HCT116 (cell line): ENCODE data around the gene UBE2N. TPM values are rescaled to one million over a fixed set of nuclear protein-coding genes. Genes with fewer than 3 reads are reported as not detected.

Experiments used
- ATAC-seq: fragments of 200-7000 bp; cut with Tn5 transposase; 2 replicates; pipeline ENCODE4 v1.9.1; 2020; ENCODE audit warnings: mild to moderate bottlenecking, moderate library complexity
- Bru-seq: library from RNA; stranded (reverse); fragments of 400-500 nt; gene quantifications from one replicate; lab custom pipeline; 2021; lab: Mats Ljungman, UMichigan
- BruChase-seq, 2 experiments: library from RNA; stranded (reverse); fragments of 400-500 nt; gene quantifications; one replicate each; lab custom pipeline; 2021; lab: Mats Ljungman, UMichigan
- BruUV-seq: library from RNA; stranded (reverse); fragments of 400-500 nt; replicated peaks from 2 replicates; lab custom pipeline; 2021; lab: Mats Ljungman, UMichigan
- CTCF ChIA-PET: fragments of 300-600 bp; sonication (Branson Sonifier 250); formaldehyde crosslinking; loops from one replicate; lab custom pipeline; 2021; ENCODE audit warnings: antibody characterized with exemption; lab: Charles Lee
- POLR2A ChIA-PET: fragments of 300-600, 350-600 bp; sonication (Branson Sonifier 250); formaldehyde crosslinking; loops from one replicate; lab custom pipeline; 2021; ENCODE audit warnings: antibody characterized with exemption; lab: Charles Lee
- RAD21 ChIA-PET, 2 experiments: fragments of 300-600 bp; sonication (Branson Sonifier 250); formaldehyde crosslinking; loops; one replicate each; lab custom pipeline; 2023; ENCODE audit warnings: low total read pairs in 2 of 2; ENCODE audit not compliant: uncharacterized antibody in 2 of 2, unreplicated experiment in 2 of 2, low non-redundant PET in 1 of 2; lab: Charles Lee
- DNase-seq: peaks from one replicate; pipeline ENCODE4 v3.0.0-alpha.2; 2010; ENCODE audit warnings: low read depth, low spot score
- H2AFZ ChIP-seq: fragments of 200-600 bp; shearing (Covaris generic), sonication (generic); 2 replicates; pipeline ENCODE4 v1.6.1; 2017; ENCODE audit warnings: low read depth, mixed run types, mixed read lengths, antibody characterized with exemption, low read length; ENCODE audit not compliant: poor library complexity, severe bottlenecking
- H3K27ac ChIP-seq: 2 replicates; pipeline ENCODE4 v1.5.1; 2012; ENCODE audit warnings: low read depth, low read length
- H3K27me3 ChIP-seq: fragments of 200-600 bp; sonication (generic); 2 replicates; pipeline ENCODE4 v1.6.1; 2016; ENCODE audit warnings: mixed run types, low read length, mixed read lengths; ENCODE audit not compliant: insufficient read depth
- H3K36me3 ChIP-seq, 2 experiments: fragments of 200-500 bp in 1 of 2; fragments of 200-600 bp in 1 of 2; sonication (Bioruptor generic) in 1 of 2; sonication (generic) in 1 of 2; 2 replicates each; pipeline versions ENCODE4 v1.5.1 to v1.6.1; 2014 to 2016; ENCODE audit warnings: low read length in 2 of 2, inconsistent platforms in 1 of 2, mixed read lengths in 1 of 2, mixed run types in 1 of 2; ENCODE audit not compliant: insufficient read depth in 2 of 2, control insufficient read depth in 1 of 2
- H3K4me1 ChIP-seq, 2 experiments: fragments of 200-600 bp in 1 of 2; sonication (generic) in 1 of 2; 2 replicates each; pipeline versions ENCODE4 v1.5.1 to v1.6.1; 2012 to 2017; ENCODE audit warnings: low read length in 2 of 2, inconsistent platforms in 1 of 2, mild to moderate bottlenecking in 1 of 2, mixed read lengths in 1 of 2, mixed run types in 1 of 2, moderate library complexity in 1 of 2; ENCODE audit not compliant: insufficient read depth in 2 of 2, control insufficient read depth in 1 of 2
- H3K4me2 ChIP-seq: fragments of 200-600 bp; sonication (generic); 2 replicates; pipeline ENCODE4 v1.6.1; 2017; ENCODE audit warnings: mixed run types, low read length, mixed read lengths
- H3K4me3 ChIP-seq, 2 experiments: fragments of 200-600 bp in 1 of 2; sonication (generic) in 1 of 2; replicated peaks in 1 of 2; 2 replicates each; pipeline ENCODE4 v1.5.1; 2011 to 2016; ENCODE audit warnings: low read length in 2 of 2, control low read depth in 1 of 2, low read depth in 1 of 2, mild to moderate bottlenecking in 1 of 2, mixed read lengths in 1 of 2, mixed run types in 1 of 2
- H3K79me2 ChIP-seq: fragments of 200-600 bp; sonication (generic); 2 replicates; pipeline ENCODE4 v1.6.1; 2017; ENCODE audit warnings: mild to moderate bottlenecking, mixed run types, low read length, moderate library complexity, mixed read lengths; ENCODE audit not compliant: insufficient read depth
- H3K9ac ChIP-seq: fragments of 200-600 bp; sonication (generic); 2 replicates; pipeline ENCODE4 v1.6.1; 2016; ENCODE audit warnings: low read length, mixed read lengths
- H3K9me2 ChIP-seq: fragments of 200-600 bp; sonication (generic), shearing (Covaris generic); 2 replicates; pipeline ENCODE4 v1.6.1; 2017; ENCODE audit warnings: mixed run types, mild to moderate bottlenecking, moderate library complexity; ENCODE audit not compliant: insufficient read depth
- H3K9me3 ChIP-seq, 2 experiments: fragments of 200-500 bp in 1 of 2; fragments of 200-600 bp in 1 of 2; sonication (Bioruptor generic) in 1 of 2; sonication (generic) in 1 of 2; 2 replicates each; pipeline ENCODE4 v1.6.1; 2014 to 2017; ENCODE audit warnings: low read length in 2 of 2, mixed read lengths in 2 of 2, inconsistent platforms in 1 of 2, low read depth in 1 of 2, mild to moderate bottlenecking in 1 of 2, mixed run types in 1 of 2, moderate library complexity in 1 of 2; ENCODE audit not compliant: control insufficient read depth in 1 of 2, insufficient read depth in 1 of 2
- H4K20me1 ChIP-seq: fragments of 200-600 bp; sonication (generic), shearing (Covaris generic); 2 replicates; pipeline ENCODE4 v1.6.1; 2017; ENCODE audit warnings: mixed run types, mild to moderate bottlenecking, moderate library complexity; ENCODE audit not compliant: insufficient read depth
- ATF3 ChIP-seq: IDR thresholded peaks from 2 replicates; pipeline ENCODE4 v1.6.1; 2012
- CEBPB ChIP-seq: IDR thresholded peaks from 2 replicates; pipeline ENCODE4 v1.6.1; 2012; ENCODE audit warnings: low read depth
- CTCF ChIP-seq, 3 experiments: fragments of 200-600 bp in 1 of 3; sonication (generic) in 1 of 3; IDR thresholded peaks in 2 of 3; conservative IDR thresholded peaks in 1 of 3; 2 replicates each; pipeline ENCODE4 v1.5.1; 2012 to 2017; ENCODE audit warnings: low read depth in 2 of 3, low read length in 2 of 3, antibody characterized with exemption in 1 of 3, borderline replicate concordance in 1 of 3, control low read depth in 1 of 3, mild to moderate bottlenecking in 1 of 3, mixed read lengths in 1 of 3, mixed run types in 1 of 3, moderate library complexity in 1 of 3; ENCODE audit not compliant: insufficient read depth in 1 of 3
- ELF1 ChIP-seq: IDR thresholded peaks from 2 replicates; pipeline ENCODE4 v1.6.1; 2012; ENCODE audit warnings: low read depth, borderline replicate concordance
- EZH2 ChIP-seq: fragments of 200-600 bp; sonication (generic); IDR thresholded peaks from 2 replicates; pipeline ENCODE4 v1.6.1; 2017; ENCODE audit warnings: antibody characterized with exemption, mixed run types
- JUND ChIP-seq: IDR thresholded peaks from 2 replicates; pipeline ENCODE4 v1.6.1; 2012
- MAX ChIP-seq: IDR thresholded peaks from 2 replicates; pipeline ENCODE4 v1.6.1; 2012
- POLR2AphosphoS5 ChIP-seq: IDR thresholded peaks from 2 replicates; pipeline ENCODE4 v1.6.1; 2011; ENCODE audit warnings: mild to moderate bottlenecking, low read depth, low read length, moderate library complexity
- REST ChIP-seq: IDR thresholded peaks from 2 replicates; pipeline ENCODE4 v1.6.1; 2012; ENCODE audit warnings: low read depth
- SIN3A ChIP-seq: IDR thresholded peaks from 2 replicates; pipeline ENCODE4 v1.6.1; 2012; ENCODE audit warnings: low read depth
- SP1 ChIP-seq: IDR thresholded peaks from 2 replicates; pipeline ENCODE4 v1.6.1; 2012; ENCODE audit warnings: low read depth
- TCF7L2 ChIP-seq: IDR thresholded peaks from 2 replicates; pipeline ENCODE4 v1.7.0; 2011; ENCODE audit warnings: borderline replicate concordance, inconsistent platforms; ENCODE audit not compliant: insufficient read depth, insufficient read length; ENCODE audit errors: extremely low read depth
- YY1 ChIP-seq: IDR thresholded peaks from 2 replicates; pipeline ENCODE4 v1.6.1; 2011; ENCODE audit warnings: low read length, low read depth, moderate library complexity, mild to moderate bottlenecking; ENCODE audit not compliant: insufficient replicate concordance; ENCODE audit errors: extremely low read depth
- ZBTB33 ChIP-seq: IDR thresholded peaks from 2 replicates; pipeline ENCODE4 v1.6.1; 2011; ENCODE audit warnings: mild to moderate bottlenecking, low read length, moderate library complexity; ENCODE audit not compliant: insufficient replicate concordance; ENCODE audit errors: extremely low read depth
- ZNF274 ChIP-seq: fragments of 200-500 bp; sonication (Bioruptor generic); IDR thresholded peaks from 2 replicates; pipeline ENCODE4 v1.6.1; 2014; ENCODE audit warnings: mild to moderate bottlenecking, low read depth, low read length, inconsistent platforms
- intact Hi-C: fragments of 100-400 bp; cut with micrococcal nuclease; formaldehyde crosslinking; loops from 2 replicates; pipeline ENCODE4 v1.10.0; 2022
- long read RNA-seq: library from polyadenylated mRNA; unstranded; transcript quantifications from one replicate; pipeline ENCODE4 v2.0.0, GENCODE V29; 2021; ENCODE audit not compliant: unreplicated experiment
- polyA plus RNA-seq: library from polyadenylated mRNA; unstranded; fragments of >200 nt; gene quantifications from 2 replicates; pipeline ENCODE4 v1.2.1, GENCODE V29; 2012; ENCODE audit warnings: missing spikeins
- total RNA-seq: library from RNA; stranded (reverse); gene quantifications from one replicate; pipeline ENCODE4 v1.2.1, GENCODE V29; 2021; ENCODE audit not compliant: unreplicated experiment

The UBE2N gene
- total RNA-seq (140 TPM), Bru-seq, nascent RNA (percentile 95 among the genes with signal in this experiment), BruChase-seq, experiment 1, labeled RNA remaining after a 6-hour chase (percentile 94 among the genes with signal in this experiment), BruChase-seq, experiment 2, labeled RNA remaining after a 2-hour chase (percentile 92 among the genes with signal in this experiment)
- 63.6 and 88.6 TPM in 2 replicates for polyA plus RNA-seq
- long read RNA-seq, full-length matches to known transcripts, result 156 of 184 reads
- long read RNA-seq, partial matches to known transcripts, result 11 of 184 reads
- long read RNA-seq, other reads (novel, unspliced or antisense), result 17 of 184 reads

GRCh38 chr12:93441617-93442410 lies at the start of gene UBE2N:
Gene UBE2N, minus strand, starts transcription at chr12:93441947. Its CDS starts 63 bp downstream, at chr12:93441884.
- RAD21 ChIA-PET, result no interaction called here
- Histone ChIP-seq H3K27ac (peak within 1 kb of the TSS; percentile 86), H2AFZ (no peak within 1 kb of the TSS), H3K4me3 (peak within 1 kb of the TSS; percentile 64 to 83), H4K20me1 (peaks cover 29% of the 10 kb centered on the region; the same call in 1 of the 2 replicates), H3K36me3 (no peaks in the 10 kb centered on the region), H3K27me3 (no peaks in the 10 kb centered on the region), H3K4me2 (peak within 1 kb of the TSS; percentile 78), H3K9me3 (no peaks in the 10 kb centered on the region), H3K79me2 (peaks cover 49% of the 10 kb centered on the region), H3K9ac (peak within 1 kb of the TSS; percentile 76), H3K9me2 (no peaks in the 10 kb centered on the region), H3K4me1 (peaks cover 19 to 27% of the 10 kb centered on the region in 2 experiments; a peak in 3 of 4 replicates)
- DNase-seq, result peak; percentile 88
- POLR2A ChIA-PET, result interaction anchor here (0.7 to 1.0 kb wide), 3 partner anchors 12 to 19 kb away, joined by 3 read pairs; no protein-coding TSS in a partner anchor
- intact Hi-C loops, result loop anchor here (2.0 kb wide), 1 partner anchor 25 kb away; the partner anchor contains the start of gene MRPL42
- no TSS peak for BruUV-seq
- CTCF ChIA-PET, result no interaction called here
- peak; percentile 93 for ATAC-seq
- peak; percentile 86 for TF ChIP-seq SIN3A
- no peak for TF ChIP-seq ZNF274
- peak; percentile 92 for TF ChIP-seq MAX
- no peak for TF ChIP-seq REST
- peak; percentile 93 for TF ChIP-seq POLR2AphosphoS5
- peak; percentile 63 for TF ChIP-seq SP1
- peak; percentile 87 for TF ChIP-seq ZBTB33
- TF ChIP-seq CTCF (IDR thresholded peaks at IDR 0.05 in 2 of 3, conservative IDR thresholded peaks at IDR 0.05 in 1 of 3; ENCODE audit: borderline replicate concordance in 1 of 3, insufficient read depth in 1 of 3, low read depth in 2 of 3, low read length in 2 of 3), result no peak
- TF ChIP-seq EZH2, result no peak
- no peak for TF ChIP-seq JUND
- TF ChIP-seq CEBPB, result no peak
- TF ChIP-seq TCF7L2, result peak; percentile 50
- peak; percentile 78 for TF ChIP-seq ELF1
- no peak for TF ChIP-seq ATF3
- peak; percentile 81 for TF ChIP-seq YY1
